GM23338 (cell line): ENCODE data around the gene BRI3BP. TPM values are rescaled to one million over a fixed set of nuclear protein-coding genes. Genes with fewer than 3 reads are reported as not detected.

Experiments used
- ATAC-seq: fragments of 200-7000 bp; cut with Tn5 transposase; 3 replicates; pipeline ENCODE4 v1.9.1; 2020
- DNase-seq: peaks from one replicate; pipeline ENCODE4 v3.0.0-alpha.2; 2015; ENCODE audit warnings: low spot score
- H2AFZ ChIP-seq: fragments of 200-600 bp; sonication (generic); 2 replicates; pipeline ENCODE4 v1.8.0; 2016; ENCODE audit warnings: antibody characterized with exemption, mild to moderate bottlenecking, moderate library complexity
- H3F3A ChIP-seq: fragments of 200-600 bp; sonication (generic); replicated peaks from 2 replicates; pipeline ENCODE4 v1.8.0; 2017; ENCODE audit warnings: antibody characterized with exemption, mixed run types, low read depth
- H3K27ac ChIP-seq: fragments of 200-600 bp; sonication (generic); 2 replicates; pipeline ENCODE4 v1.6.1; 2016; ENCODE audit warnings: low read depth
- H3K27me3 ChIP-seq: fragments of 200-600 bp; sonication (generic); 2 replicates; pipeline ENCODE4 v1.8.0; 2016; ENCODE audit warnings: mild to moderate bottlenecking, mixed run types, moderate library complexity; ENCODE audit not compliant: insufficient read depth
- H3K36me3 ChIP-seq: fragments of 200-600 bp; sonication (generic); 2 replicates; pipeline ENCODE4 v1.8.0; 2016; ENCODE audit warnings: mild to moderate bottlenecking; ENCODE audit not compliant: insufficient read depth
- H3K4me1 ChIP-seq: fragments of 200-600 bp; sonication (generic); 2 replicates; pipeline ENCODE4 v1.8.0; 2016; ENCODE audit warnings: mild to moderate bottlenecking, moderate library complexity; ENCODE audit not compliant: insufficient read depth
- H3K4me2 ChIP-seq: fragments of 200-600 bp; sonication (generic); 2 replicates; pipeline ENCODE4 v1.7.1; 2017; ENCODE audit warnings: mixed run types
- H3K4me3 ChIP-seq: fragments of 200-600 bp; sonication (generic); 2 replicates; pipeline ENCODE4 v1.6.1; 2016; ENCODE audit warnings: mixed run types
- H3K79me2 ChIP-seq: fragments of 200-600 bp; sonication (generic); replicated peaks from 2 replicates; pipeline ENCODE4 v1.8.0; 2017; ENCODE audit warnings: mild to moderate bottlenecking; ENCODE audit not compliant: insufficient read depth
- H3K9me2 ChIP-seq: fragments of 200-600 bp; sonication (generic); 2 replicates; pipeline ENCODE4 v1.8.0; 2017; ENCODE audit not compliant: insufficient read depth
- H4K20me1 ChIP-seq: fragments of 200-600 bp; sonication (generic); replicated peaks from 2 replicates; pipeline ENCODE4 v1.8.0; 2017; ENCODE audit warnings: mild to moderate bottlenecking; ENCODE audit not compliant: insufficient read depth
- H3K27ac Mint-ChIP-seq: 2 replicates; pipeline ENCODE4 v1.8.0; 2020; ENCODE audit warnings: inconsistent platforms, mild to moderate bottlenecking, moderate library complexity, mixed read lengths
- H3K27me3 Mint-ChIP-seq: 3 replicates; pipeline ENCODE4 v1.8.0; 2022; ENCODE audit warnings: low read depth, mild to moderate bottlenecking, moderate library complexity, mixed read lengths, inconsistent platforms; ENCODE audit not compliant: insufficient read depth, poor library complexity
- H3K36me3 Mint-ChIP-seq: 3 replicates; pipeline ENCODE4 v1.8.0; 2021; ENCODE audit warnings: low read depth, mild to moderate bottlenecking, inconsistent platforms, moderate library complexity, mixed read lengths
- H3K4me1 Mint-ChIP-seq: 3 replicates; pipeline ENCODE4 v1.8.0; 2020; ENCODE audit warnings: mild to moderate bottlenecking, inconsistent platforms, mixed read lengths
- H3K4me3 Mint-ChIP-seq: 3 replicates; pipeline ENCODE4 v1.8.0; 2021; ENCODE audit warnings: moderate library complexity, mild to moderate bottlenecking, inconsistent platforms, mixed read lengths
- H3K9me3 Mint-ChIP-seq: 3 replicates; pipeline ENCODE4 v1.8.0; 2020; ENCODE audit warnings: moderate library complexity, mild to moderate bottlenecking, inconsistent platforms, mixed read lengths
- CREB1 ChIP-seq: fragments of 250-450 bp; sonication (Bioruptor Pico); IDR thresholded peaks from 2 replicates; pipeline ENCODE4 v1.5.0; 2020; ENCODE audit warnings: low read depth, mild to moderate bottlenecking, moderate library complexity
- ETS1 ChIP-seq: IDR thresholded peaks from 2 replicates; pipeline ENCODE4 v1.6.1; 2016; ENCODE audit warnings: antibody characterized with exemption
- EZH2 ChIP-seq: fragments of 200-600 bp; sonication (generic); IDR thresholded peaks from one replicate; pipeline ENCODE4 v1.8.0; 2017; ENCODE audit warnings: antibody characterized with exemption, mild to moderate bottlenecking, low read depth; ENCODE audit not compliant: unreplicated experiment
- EZH2phosphoT487 ChIP-seq: fragments of 200-600 bp; sonication (generic); IDR thresholded peaks from one replicate; pipeline ENCODE4 v1.8.1; 2018; ENCODE audit warnings: antibody characterized with exemption; ENCODE audit not compliant: unreplicated experiment
- JUNB ChIP-seq: IDR thresholded peaks from one replicate; pipeline ENCODE4 v1.6.1; 2016; ENCODE audit warnings: antibody characterized with exemption; ENCODE audit not compliant: unreplicated experiment
- NANOG ChIP-seq: IDR thresholded peaks from 2 replicates; pipeline ENCODE4 v1.6.1; 2016; ENCODE audit warnings: antibody characterized with exemption, borderline replicate concordance
- ZNF114 ChIP-seq: fragments of 250-450 bp; sonication (Bioruptor Pico); IDR thresholded peaks from 2 replicates; pipeline ENCODE4 v1.5.0; 2020; ENCODE audit warnings: mild to moderate bottlenecking, moderate library complexity
- ZNF331 ChIP-seq: fragments of 250-450 bp; sonication (Bioruptor Pico); IDR thresholded peaks from 2 replicates; pipeline ENCODE4 v1.5.0; 2020; ENCODE audit warnings: low read depth, mild to moderate bottlenecking, moderate library complexity
- ZNF462 ChIP-seq: fragments of 250-450 bp; sonication (Bioruptor Pico); IDR thresholded peaks from 2 replicates; pipeline ENCODE4 v1.5.0; 2020; ENCODE audit warnings: mild to moderate bottlenecking, moderate library complexity
- polyA plus RNA-seq: library from polyadenylated mRNA; unstranded; fragments of >200 nt; fragmentation: Nextera tagmentation; extraction: Ambion mirVana; gene quantifications from 2 replicates; pipeline ENCODE4 v1.2.1, GENCODE V29; 2016
- total RNA-seq: library from RNA; depleted of rRNA; stranded (reverse); fragments of >200 nt; shearing (Covaris generic); gene quantifications from 2 replicates; pipeline ENCODE4 v1.2.3, GENCODE V29; 2014

The BRI3BP gene
- total and polyA plus RNA-seq, 2 experiments from 2014 or later: 5.8 to 10.7 TPM

DNA sequence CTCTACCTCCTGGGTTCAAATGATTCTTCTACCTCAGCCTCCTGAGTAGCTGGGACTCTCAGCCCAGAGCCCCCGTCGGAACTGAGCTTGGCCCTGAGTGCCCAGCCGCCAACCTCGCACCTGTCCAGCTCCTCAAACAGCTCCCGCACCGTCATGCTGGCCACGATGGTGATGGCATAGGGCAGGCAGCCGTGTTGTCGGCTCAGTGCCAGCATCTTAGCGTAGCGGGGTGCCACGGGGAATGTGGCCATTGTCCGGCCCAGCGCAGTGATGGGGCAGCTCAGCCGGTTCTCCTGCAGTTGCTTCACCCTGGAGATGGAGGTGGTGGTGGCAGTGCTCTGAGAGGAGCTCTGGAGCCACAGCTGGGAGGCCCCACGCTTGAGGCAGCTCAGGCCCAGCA, 36.9 kb upstream of the BRI3BP start:
- Histone ChIP-seq H3K27ac (no peak overlapping the region), H3K4me2 (no peak overlapping the region), H3K36me3 (peaks cover 29% of the 10 kb centered on the region), H3K9me2 (no peaks in the 10 kb centered on the region), H3K79me2 (no peaks in the 10 kb centered on the region), H3K27me3 (no peaks in the 10 kb centered on the region), H3K4me3 (no peak overlapping the region), H2AFZ (no peak overlapping the region), H4K20me1 (no peaks in the 10 kb centered on the region), H3F3A (0 out of 2 replicates have a peak, but pooled peaks cover 7% of the 10 kb centered on the region), H3K4me1 (no peaks in the 10 kb centered on the region)
- TF ChIP-seq CREB1 (CRISPR knock-in tag) (no peak), NANOG (no peak), ZNF114 (CRISPR knock-in tag) (no peak), EZH2 (no peak), EZH2phosphoT487 (no peak), ZNF331 (CRISPR knock-in tag) (no peak), ETS1 (no peak)
- DNase-seq: no peak
- no peaks in the 10 kb centered on the region for H3K9me3 Mint-ChIP-seq
- ATAC-seq: no peak
- H3K4me3 Mint-ChIP-seq: no peak overlapping the region
- no peak overlapping the region for H3K27ac Mint-ChIP-seq
- peaks cover 4% of the 10 kb centered on the region for H3K27me3 Mint-ChIP-seq
- H3K36me3 Mint-ChIP-seq: peaks cover 70% of the 10 kb centered on the region
- no peaks in the 10 kb centered on the region for H3K4me1 Mint-ChIP-seq

DNA sequence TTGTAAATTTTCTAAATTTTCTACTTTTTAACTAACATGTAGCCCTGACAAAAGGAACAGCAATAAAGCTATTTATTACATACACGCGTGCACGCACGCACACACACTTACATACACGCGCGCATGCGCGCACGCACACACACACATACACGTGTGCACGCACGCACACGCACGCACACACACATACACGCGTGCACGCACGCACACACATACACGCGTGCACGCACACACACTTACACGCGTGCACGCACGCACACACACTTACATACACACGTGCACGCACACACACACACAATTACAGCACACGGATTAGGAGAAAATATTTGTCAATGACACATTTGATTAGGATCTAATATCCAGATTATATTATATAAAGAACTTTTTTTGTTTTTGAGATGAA, 32.4 kb upstream of the BRI3BP start:
- H3K4me1 Mint-ChIP-seq: no peaks in the 10 kb centered on the region
- Histone ChIP-seq H2AFZ (no peak overlapping the region), H3K79me2 (no peaks in the 10 kb centered on the region), H3K27me3 (no peaks in the 10 kb centered on the region), H4K20me1 (no peaks in the 10 kb centered on the region), H3F3A (0 out of 2 replicates have a peak, but pooled peaks cover 2% of the 10 kb centered on the region), H3K27ac (no peak overlapping the region), H3K4me1 (no peaks in the 10 kb centered on the region), H3K4me3 (no peak overlapping the region), H3K4me2 (no peak overlapping the region), H3K36me3 (peaks cover 33% of the 10 kb centered on the region), H3K9me2 (no peaks in the 10 kb centered on the region)
- peaks cover 81% of the 10 kb centered on the region for H3K36me3 Mint-ChIP-seq
- TF ChIP-seq JUNB (no peak), ZNF462 (CRISPR knock-in tag) (no peak), EZH2 (no peak)
- no peaks in the 10 kb centered on the region for H3K9me3 Mint-ChIP-seq
- no peak overlapping the region for H3K4me3 Mint-ChIP-seq
- no peak for ATAC-seq
- H3K27ac Mint-ChIP-seq: no peak overlapping the region
- no peak for DNase-seq
- H3K27me3 Mint-ChIP-seq: peaks cover 10% of the 10 kb centered on the region
